GM12878 (cell line): ENCODE results near the gene CCSER1. TPM values are rescaled to one million over a fixed set of nuclear protein-coding genes. Genes with fewer than 3 reads are reported as not detected.

ENCODE experiments used
- ATAC-seq: fragments of 200-7000 bp; cut with Tn5 transposase; 3 replicates; pipeline ENCODE4 v1.9.1; 2020; ENCODE audit warnings: mild to moderate bottlenecking, moderate library complexity
- BruUV-seq: library from RNA; stranded (reverse); fragments of 400-500 nt; replicated peaks from 2 replicates; lab custom pipeline; 2021; lab: Mats Ljungman, UMichigan
- CTCF ChIA-PET: fragments of 300-600 bp; sonication (Branson Sonifier 250); formaldehyde crosslinking; extraction: SDS; loops from one replicate; lab custom pipeline; 2021; ENCODE audit warnings: inconsistent platforms; lab: Yijun Ruan, JAX
- POLR2A ChIA-PET: fragments of 350-600 bp; formaldehyde crosslinking; extraction: SDS; loops from one replicate; lab custom pipeline; 2021; ENCODE audit warnings: inconsistent platforms; lab: Charles Lee
- RAD21 ChIA-PET: fragments of 300-600 bp; sonication (Branson Sonifier 250); formaldehyde crosslinking; loops from one replicate; lab custom pipeline; 2023; ENCODE audit warnings: antibody characterized with exemption; ENCODE audit not compliant: unreplicated experiment; lab: Charles Lee
- SMC1A ChIA-PET: fragments of 300-600 bp; sonication (Branson Sonifier 250); formaldehyde crosslinking; loops from one replicate; lab custom pipeline; 2023; ENCODE audit not compliant: unreplicated experiment, uncharacterized antibody; lab: Charles Lee
- DNase-seq: peaks from one replicate; pipeline ENCODE4 v3.0.0-alpha.2; 2011; ENCODE audit warnings: low read depth, low spot score
- FAIRE-seq: peaks from 3 replicates; lab custom pipeline; 2011; peaks lifted over from hg19 to GRCh38; lab: Jason Lieb, UNC
- H2AFZ ChIP-seq: 2 replicates; pipeline ENCODE4 v1.6.0; 2011; ENCODE audit warnings: low read depth, low read length, control low read depth; ENCODE audit not compliant: control insufficient read depth
- H3K27ac ChIP-seq: 2 replicates; pipeline ENCODE4 v1.5.1; 2011; ENCODE audit warnings: control low read depth; ENCODE audit not compliant: control insufficient read depth, insufficient read depth
- H3K27me3 ChIP-seq, 2 experiments: replicated peaks in 1 of 2; 2 replicates each; pipeline versions ENCODE4 v1.6.0 to v1.6.1; 2011; ENCODE audit warnings: low read length in 1 of 2; ENCODE audit not compliant: control insufficient read depth in 2 of 2, insufficient read depth in 2 of 2
- H3K36me3 ChIP-seq, 2 experiments: 2 replicates each; pipeline ENCODE4 v1.5.1; 2011; ENCODE audit warnings: low read length in 1 of 2; ENCODE audit not compliant: control insufficient read depth in 2 of 2, insufficient read depth in 2 of 2
- H3K4me1 ChIP-seq: 2 replicates; pipeline ENCODE4 v1.6.1; 2011; ENCODE audit warnings: mild to moderate bottlenecking, low read length, moderate library complexity, mixed read lengths; ENCODE audit not compliant: control insufficient read depth, insufficient read depth
- H3K4me2 ChIP-seq: 2 replicates; pipeline ENCODE4 v1.6.0; 2011; ENCODE audit warnings: control low read depth; ENCODE audit not compliant: control insufficient read depth, insufficient read depth
- H3K4me3 ChIP-seq: fragments of 200-600 bp; sonication (generic); 2 replicates; pipeline ENCODE4 v1.5.1; 2016
- H3K79me2 ChIP-seq: 2 replicates; pipeline ENCODE4 v1.6.0; 2011; ENCODE audit warnings: low read length; ENCODE audit not compliant: control insufficient read depth, insufficient read depth
- H3K9ac ChIP-seq: 2 replicates; pipeline ENCODE4 v1.8.0; 2011; ENCODE audit warnings: low read length, control low read depth, mixed read lengths; ENCODE audit not compliant: control insufficient read depth, insufficient read depth
- H3K9me3 ChIP-seq: replicated peaks from 3 replicates; pipeline ENCODE4 v1.5.1; 2011; ENCODE audit warnings: mild to moderate bottlenecking, low read length; ENCODE audit not compliant: control insufficient read depth, insufficient read depth
- H4K20me1 ChIP-seq: 2 replicates; pipeline ENCODE4 v1.6.0; 2011; ENCODE audit not compliant: control insufficient read depth, insufficient read depth
- ASH2L ChIP-seq: fragments of 300-600, 200-600 bp; sonication (generic); IDR thresholded peaks from 2 replicates; pipeline ENCODE4 v1.6.1; 2017; ENCODE audit warnings: low read depth, mild to moderate bottlenecking, borderline replicate concordance
- CEBPZ ChIP-seq: fragments of 150-350 bp; IDR thresholded peaks from 2 replicates; pipeline ENCODE4 v1.6.1; 2016; ENCODE audit warnings: low read depth, low read length
- CUX1 ChIP-seq: IDR thresholded peaks from 2 replicates; pipeline ENCODE4 v1.6.1; 2012; ENCODE audit warnings: improper control_type of control experiment, low read depth, low read length; ENCODE audit not compliant: insufficient replicate concordance
- E2F4 ChIP-seq: IDR thresholded peaks from 2 replicates; pipeline ENCODE4 v1.6.1; 2012; ENCODE audit warnings: low read depth, low read length, improper control_type of control experiment
- JUND ChIP-seq: IDR thresholded peaks from 2 replicates; pipeline ENCODE4 v1.6.1; 2012; ENCODE audit warnings: low read depth, mild to moderate bottlenecking, low read length, improper control_type of control experiment, moderate library complexity
- KDM1A ChIP-seq: fragments of 200-600 bp; sonication (generic); IDR thresholded peaks from 2 replicates; pipeline ENCODE4 v1.6.1; 2016; ENCODE audit warnings: borderline replicate concordance
- MLLT1 ChIP-seq: fragments of 450-650 bp; IDR thresholded peaks from 2 replicates; pipeline ENCODE4 v1.6.1; 2016; ENCODE audit warnings: mild to moderate bottlenecking
- MTA3 ChIP-seq: IDR thresholded peaks from 2 replicates; pipeline ENCODE4 v1.6.1; 2012; ENCODE audit warnings: low read length, inconsistent platforms, borderline replicate concordance
- NFIC ChIP-seq: IDR thresholded peaks from 2 replicates; pipeline ENCODE4 v1.6.1; 2012; ENCODE audit warnings: low read depth, mild to moderate bottlenecking, inconsistent platforms, low read length, moderate library complexity
- RAD51 ChIP-seq: fragments of 450-650 bp; IDR thresholded peaks from 2 replicates; pipeline ENCODE4 v1.6.1; 2016; ENCODE audit warnings: moderate library complexity, mild to moderate bottlenecking, inconsistent platforms
- RBBP5 ChIP-seq: fragments of 200-600 bp; sonication (generic); conservative IDR thresholded peaks from 2 replicates; pipeline ENCODE4 v1.6.1; 2016
- STAT1 ChIP-seq: fragments of 450-650 bp; conservative IDR thresholded peaks from 2 replicates; pipeline ENCODE4 v1.6.1; 2014; ENCODE audit warnings: antibody characterized with exemption, mild to moderate bottlenecking
- TAF1 ChIP-seq: IDR thresholded peaks from 2 replicates; pipeline ENCODE4 v1.6.1; 2011; ENCODE audit warnings: mild to moderate bottlenecking, low read depth, low read length, borderline replicate concordance
- WGBS: methylation state at CpG from one replicate; pipeline ENCODE4 v1.1.6; 2016; ENCODE audit warnings: low lambda C conversion rate; ENCODE audit not compliant: insufficient replicate concordance, insufficient coverage; ENCODE audit errors: missing lambda C conversion rate; 5-methylcytosine and 5-hydroxymethylcytosine counted together
- in situ Hi-C: fragments of 300-500 bp; cut with MboI; formaldehyde crosslinking; loops from 9 replicates; pipeline ENCODE4 v1.14.3; 2018; ENCODE audit warnings: mixed read lengths
- intact Hi-C: fragments of 100-400 bp; cut with micrococcal nuclease; formaldehyde crosslinking; loops from one replicate; pipeline ENCODE4 v1.14.2; 2022; ENCODE audit not compliant: unreplicated experiment
- polyA plus RNA-seq, 11 experiments: library from polyadenylated mRNA; depleted of rRNA in 4 of 11; unstranded in 6 of 11; stranded (reverse) in 5 of 11; fragments of >200 nt; fragmentation: Nextera tagmentation in 4 of 11; fragmentation: Illumina TruSeq in 1 of 11; extraction: Ambion mirVana in 4 of 11; extraction: Trizol in 1 of 11; gene quantifications; 1 replicate in 1 of 11; 2 replicates in 10 of 11; pipeline versions ENCODE4 v1.2.1 to v1.2.3, GENCODE V29; 2011 to 2016; ENCODE audit warnings: inconsistent platforms in 2 of 11, missing spikeins in 2 of 11, low read depth in 1 of 11
- total RNA-seq, 4 experiments: library from RNA; depleted of rRNA in 3 of 4; stranded (reverse); fragments of >200 nt in 3 of 4; fragmentation: Illumina TruSeq in 1 of 4; extraction: Trizol in 1 of 4; gene quantifications; 2 replicates each; pipeline versions ENCODE4 v1.2.1 to v1.2.3, GENCODE V29; 2013 to 2021

Gene CCSER1
- total and polyA plus RNA-seq, 10 of the 15 experiments (the other 5 are each of a cell fraction or from before 2014, with no cell fraction given) = 0.22 to 2.7 (median 1.0) TPM

DNA sequence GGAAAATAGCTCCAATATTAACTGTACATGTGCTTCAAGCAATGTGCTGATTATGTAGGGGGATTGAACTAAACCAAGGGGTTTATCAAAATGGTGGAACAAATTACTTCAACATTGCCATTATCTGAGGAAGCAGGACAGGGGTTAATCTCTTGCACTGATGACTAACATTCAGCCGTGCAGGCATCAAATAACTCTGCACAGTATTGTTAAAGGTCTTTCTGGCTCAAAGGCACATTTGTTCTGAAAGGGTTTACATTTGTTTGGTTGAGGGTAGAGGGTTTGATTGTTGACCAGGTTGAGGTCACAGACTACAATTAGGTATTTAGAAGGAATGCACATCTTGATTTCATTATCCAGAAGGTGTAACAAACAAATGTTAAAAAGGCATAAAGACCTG, 32.2 kb upstream of the CCSER1 start (continued):
- TF ChIP-seq MLLT1 = no peak
- TF ChIP-seq RBBP5 = no peak
- no peak for TF ChIP-seq TAF1
- TF ChIP-seq NFIC = no peak
- no peak for TF ChIP-seq JUND
- TF ChIP-seq RAD51 = no peak
- TF ChIP-seq ASH2L = no peak

GRCh38 chr4:90099812-90100211, 27.4 kb upstream of the CCSER1 start:
- Histone ChIP-seq H3K4me1 (no peaks in the 10 kb centered on the region), H3K4me3 (no peak overlapping the region), H3K27ac (no peak overlapping the region), H2AFZ (no peak overlapping the region), H3K79me2 (no peaks in the 10 kb centered on the region), H3K36me3 (no peaks in the 10 kb centered on the region), H4K20me1 (no peaks in the 10 kb centered on the region), H3K4me2 (no peak overlapping the region), H3K9ac (no peak overlapping the region), H3K27me3 (no peaks in the 10 kb centered on the region), H3K9me3 (no peaks in the 10 kb centered on the region)
- ATAC-seq (peak; percentile 89), DNase-seq (no peak), FAIRE-seq (no peak)
- in situ Hi-C loops = no loop called here
- POLR2A ChIA-PET = no interaction called here
- intact Hi-C loops = no loop called here
- BruUV-seq = no TSS peak
- CTCF ChIA-PET = interaction anchor here (0.6 kb wide), 1 partner anchor 952 kb away, joined by 3 read pairs; no protein-coding TSS in a partner anchor
- SMC1A ChIA-PET = interaction anchor here (1.3 kb wide), 1 partner anchor 10 kb away, joined by 4 read pairs; no protein-coding TSS in a partner anchor
- 0% methylated on average over 3 of the region's 3 CpGs for WGBS
- RAD21 ChIA-PET = no interaction called here
- TF ChIP-seq MTA3 = no peak
- no peak for TF ChIP-seq CUX1
- TF ChIP-seq CEBPZ = no peak
- TF ChIP-seq KDM1A = no peak
- TF ChIP-seq STAT1 = no peak
- TF ChIP-seq E2F4 = no peak
